ENCODE measurements around the gene ABCB4. TPM values are rescaled to one million over a fixed set of nuclear protein-coding genes. Genes with fewer than 3 reads are reported as not detected.

The ABCB4 gene
- total and polyA plus RNA-seq, 2 experiments from 2014 or later: 0.37 to 1.2 TPM

DNA sequence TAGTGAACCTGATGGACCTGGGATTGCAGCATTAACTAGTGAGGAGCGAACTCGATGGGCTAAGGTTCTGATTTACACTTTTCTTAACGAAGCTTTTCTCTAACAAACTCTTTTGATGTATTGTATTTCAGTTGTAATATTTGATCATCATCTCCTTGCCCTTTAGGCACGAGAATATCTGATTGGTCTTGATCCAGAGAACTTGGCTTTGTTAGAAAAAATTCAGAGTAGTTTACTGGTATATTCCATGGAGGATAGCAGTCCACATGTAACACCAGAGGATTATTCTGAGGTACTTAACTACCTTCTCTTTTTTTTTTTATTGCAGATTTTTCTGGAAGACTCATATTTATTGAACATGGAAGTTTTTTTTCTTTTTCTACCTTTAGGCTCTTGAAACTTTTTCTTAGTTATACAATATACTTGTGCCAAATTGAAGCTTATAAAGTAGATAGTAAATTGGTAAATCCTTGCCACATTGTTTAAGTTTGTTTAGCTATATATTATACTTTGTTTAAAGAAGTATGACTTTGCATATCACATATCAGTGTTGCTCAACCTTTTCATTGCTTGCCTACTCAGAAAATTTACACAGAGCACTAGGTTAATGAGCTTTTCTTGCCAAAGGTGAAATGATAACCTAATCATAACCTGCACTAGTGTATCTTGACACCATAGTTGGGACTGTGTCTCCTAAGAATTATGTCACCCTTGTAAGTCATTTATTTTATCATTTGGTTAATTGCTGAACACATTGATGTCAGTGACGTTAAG is 99.6 kb downstream of the ABCB4 start:
- Histone ChIP-seq H3K9me2 (replicated peaks; ENCODE audit: insufficient read depth) (no peaks in the 10 kb centered on the region), H3K27me3 (no peaks in the 10 kb centered on the region), H3K4me1 (ENCODE audit: insufficient read depth) (peaks cover 5% of the 10 kb centered on the region), H3K4me2 (no peak overlapping the region), H3K27ac (no peak overlapping the region), H3K79me2 (no peaks in the 10 kb centered on the region), H2AFZ (no peak overlapping the region), H3K4me3 (no peak overlapping the region), H3K9me3 (ENCODE audit: low read depth) (no peaks in the 10 kb centered on the region), H4K20me1 (ENCODE audit: insufficient read depth, poor library complexity, severe bottlenecking) (no peaks in the 10 kb centered on the region), H3K36me3 (replicated peaks; ENCODE audit: insufficient read depth, low read depth) (no peaks in the 10 kb centered on the region)
- WGBS (ENCODE audit: low lambda C conversion rate, missing lambda C conversion rate): 88% methylated on average over 5 of the region's 5 CpGs
- no peak for DNase-seq (ENCODE audit: low spot score)
- TF ChIP-seq, protein P1, sequence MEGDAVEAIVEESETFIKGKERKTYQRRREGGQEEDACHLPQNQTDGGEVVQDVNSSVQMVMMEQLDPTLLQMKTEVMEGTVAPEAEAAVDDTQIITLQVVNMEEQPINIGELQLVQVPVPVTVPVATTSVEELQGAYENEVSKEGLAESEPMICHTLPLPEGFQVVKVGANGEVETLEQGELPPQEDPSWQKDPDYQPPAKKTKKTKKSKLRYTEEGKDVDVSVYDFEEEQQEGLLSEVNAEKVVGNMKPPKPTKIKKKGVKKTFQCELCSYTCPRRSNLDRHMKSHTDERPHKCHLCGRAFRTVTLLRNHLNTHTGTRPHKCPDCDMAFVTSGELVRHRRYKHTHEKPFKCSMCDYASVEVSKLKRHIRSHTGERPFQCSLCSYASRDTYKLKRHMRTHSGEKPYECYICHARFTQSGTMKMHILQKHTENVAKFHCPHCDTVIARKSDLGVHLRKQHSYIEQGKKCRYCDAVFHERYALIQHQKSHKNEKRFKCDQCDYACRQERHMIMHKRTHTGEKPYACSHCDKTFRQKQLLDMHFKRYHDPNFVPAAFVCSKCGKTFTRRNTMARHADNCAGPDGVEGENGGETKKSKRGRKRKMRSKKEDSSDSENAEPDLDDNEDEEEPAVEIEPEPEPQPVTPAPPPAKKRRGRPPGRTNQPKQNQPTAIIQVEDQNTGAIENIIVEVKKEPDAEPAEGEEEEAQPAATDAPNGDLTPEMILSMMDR (IDR thresholded peaks at IDR 0.05; ENCODE audit: poor library complexity): no peak
- TF ChIP-seq EZH2 (IDR thresholded peaks at IDR 0.05; ENCODE audit: borderline replicate concordance): no peak
- TF ChIP-seq EZH2phosphoT487 (IDR thresholded peaks at IDR 0.05; ENCODE audit: low read depth, severe bottlenecking, unreplicated experiment): no peak

DNA sequence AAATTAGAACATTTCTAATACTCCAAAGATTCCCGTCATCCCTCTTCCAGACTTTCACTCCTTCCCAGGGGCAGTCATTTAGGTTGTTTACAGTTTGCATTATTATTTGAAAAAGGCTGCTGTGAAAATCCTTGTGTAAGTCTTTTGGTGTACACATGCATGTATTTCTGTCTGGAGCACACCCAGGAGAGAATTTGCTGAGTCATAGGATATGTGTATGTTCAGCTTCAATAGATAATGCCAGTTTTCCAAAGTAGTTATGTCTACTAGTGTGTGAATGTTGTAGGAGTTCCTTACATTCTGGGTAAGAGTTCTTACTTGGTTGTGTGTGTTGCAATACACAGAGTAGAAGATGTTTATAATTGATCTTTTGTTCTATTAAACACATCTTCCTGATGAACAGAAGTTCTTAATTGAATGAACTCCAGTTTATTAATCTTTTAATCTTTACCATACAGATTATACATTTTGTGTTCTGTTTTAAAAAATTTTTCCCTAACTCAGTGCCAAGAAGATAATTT is 104.8 kb downstream of the ABCB4 start:
- 95% methylated on average over 1 of the region's 1 CpG for WGBS (ENCODE audit: low lambda C conversion rate, missing lambda C conversion rate)
- Histone ChIP-seq H3K9me3 (ENCODE audit: low read depth) (no peaks in the 10 kb centered on the region), H3K4me2 (no peak overlapping the region), H3K36me3 (replicated peaks; ENCODE audit: insufficient read depth, low read depth) (no peaks in the 10 kb centered on the region), H3K9me2 (replicated peaks; ENCODE audit: insufficient read depth) (no peaks in the 10 kb centered on the region), H3K27me3 (no peaks in the 10 kb centered on the region), H3K27ac (no peak overlapping the region), H4K20me1 (ENCODE audit: insufficient read depth, poor library complexity, severe bottlenecking) (no peaks in the 10 kb centered on the region), H3K4me1 (ENCODE audit: insufficient read depth) (no peaks in the 10 kb centered on the region), H3K4me3 (no peak overlapping the region), H2AFZ (no peak overlapping the region), H3K79me2 (no peaks in the 10 kb centered on the region)
- DNase-seq (ENCODE audit: low spot score): no peak
- TF ChIP-seq, protein P1 (IDR thresholded peaks at IDR 0.05; ENCODE audit: poor library complexity): no peak
- TF ChIP-seq EZH2phosphoT487 (IDR thresholded peaks at IDR 0.05; ENCODE audit: low read depth, severe bottlenecking, unreplicated experiment) (no peak), EZH2 (IDR thresholded peaks at IDR 0.05; ENCODE audit: borderline replicate concordance) (no peak)

DNA sequence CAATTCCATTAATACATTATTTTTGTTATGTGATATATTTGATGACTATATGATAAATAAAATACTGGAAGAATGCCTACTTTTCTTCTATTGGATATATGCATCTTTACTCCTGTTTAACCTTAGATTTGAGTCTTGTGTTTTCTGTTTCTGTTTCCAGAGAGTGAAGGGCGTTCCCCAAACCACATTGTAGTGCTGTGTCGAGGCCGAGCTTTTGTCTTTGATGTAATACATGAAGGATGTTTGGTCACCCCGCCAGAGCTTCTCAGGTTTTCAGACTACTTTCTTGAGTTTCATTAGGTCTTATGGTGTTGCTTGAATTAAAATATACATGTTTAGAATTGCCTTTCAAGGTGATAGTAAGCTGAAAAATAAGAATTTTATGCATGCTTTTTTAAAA is 106.3 kb downstream of the ABCB4 start:
- H2AFZ ChIP-seq: no peak overlapping the region
- no peaks in the 10 kb centered on the region for H3K9me3 ChIP-seq (ENCODE audit: low read depth)
- H3K27ac ChIP-seq: no peak overlapping the region
- H3K4me3 ChIP-seq: no peak overlapping the region
- no peaks in the 10 kb centered on the region for H3K36me3 ChIP-seq (replicated peaks; ENCODE audit: insufficient read depth, low read depth)
- H3K4me1 ChIP-seq (ENCODE audit: insufficient read depth): no peaks in the 10 kb centered on the region
- H3K4me2 ChIP-seq: no peak overlapping the region
- H3K9me2 ChIP-seq (replicated peaks; ENCODE audit: insufficient read depth): no peaks in the 10 kb centered on the region
- H3K79me2 ChIP-seq: no peaks in the 10 kb centered on the region
- DNase-seq (ENCODE audit: low spot score): no peak
- no peak for TF ChIP-seq EZH2phosphoT487 (IDR thresholded peaks at IDR 0.05; ENCODE audit: low read depth, severe bottlenecking, unreplicated experiment)
- no peak for TF ChIP-seq EZH2 (IDR thresholded peaks at IDR 0.05; ENCODE audit: borderline replicate concordance)
- TF ChIP-seq, protein P1 (IDR thresholded peaks at IDR 0.05; ENCODE audit: poor library complexity): no peak
- no peaks in the 10 kb centered on the region for H3K27me3 ChIP-seq
- 95% methylated on average over 4 of the region's 4 CpGs for WGBS (ENCODE audit: low lambda C conversion rate, missing lambda C conversion rate)
- no peaks in the 10 kb centered on the region for H4K20me1 ChIP-seq (ENCODE audit: insufficient read depth, poor library complexity, severe bottlenecking)

Measured in hepatocyte (in vitro differentiated cells).